SK-N-DZ (cell line): Measurements from ENCODE around the gene TAL1. TPM values are rescaled to one million over a fixed set of nuclear protein-coding genes. Genes with fewer than 3 reads are reported as not detected.
"Not testable (repeated sequence)": the region's sequence is repeated elsewhere in the genome, so short reads cannot be mapped to it uniquely, and the experiment has no call there.

ENCODE experiments used
- DNase-seq: peaks from one replicate; pipeline ENCODE4 v3.0.0-alpha.2; 2015; ENCODE audit warnings: low spot score
- polyA plus RNA-seq, 2 experiments: library from polyadenylated mRNA; depleted of rRNA; stranded (reverse); fragments of >200 nt; gene quantifications; 2 replicates each; pipeline ENCODE4 v1.2.3, GENCODE V29; 2014

TAL1 gene
- polyA plus RNA-seq (2014; cell fraction: cytosol; rRNA removed) = 0.16 TPM in 1 of 2 replicates, not detected in the other
- polyA plus RNA-seq (2014; cell fraction: nucleus; rRNA removed) = 0.06 TPM in 1 of 2 replicates, not detected in the other

DNA sequence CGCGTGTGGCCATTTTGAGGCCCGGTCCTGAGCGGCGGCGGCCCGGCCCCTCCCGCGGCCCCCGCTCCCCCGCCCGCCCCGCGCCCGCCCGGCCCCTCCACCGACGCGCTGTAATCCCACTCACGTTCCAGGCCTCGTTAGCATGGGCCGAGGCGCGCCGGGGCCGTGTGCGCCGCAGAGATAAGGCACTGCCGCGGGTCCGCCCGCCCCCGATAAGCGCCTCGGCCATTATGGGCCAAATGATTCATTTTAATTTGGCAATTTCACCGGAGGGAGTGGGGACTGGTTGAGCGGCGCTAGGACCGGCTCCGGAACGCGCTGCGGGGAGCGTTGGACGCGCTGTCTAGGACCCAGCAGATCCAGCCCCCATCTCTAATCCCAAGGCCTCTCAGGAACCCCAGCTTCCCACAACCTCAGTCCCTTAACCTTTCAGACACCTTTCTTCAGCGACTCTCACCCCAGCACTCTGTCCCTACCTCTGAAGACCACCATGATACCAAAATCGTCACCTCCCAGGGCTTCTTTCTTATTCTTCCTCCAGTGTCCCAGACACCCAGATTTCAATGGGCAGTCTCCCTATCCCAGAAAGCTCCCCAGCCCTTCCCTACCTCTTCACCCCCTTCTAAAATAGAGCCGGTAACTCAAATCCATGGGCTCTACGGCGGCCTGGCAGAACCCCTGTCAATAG is at the start of gene TAL1:
TSS of gene TAL1 (minus strand) at position 39 of the 688 bp plus-strand sequence. CDS start 6,337 bp downstream, outside the sequence.
- DNase-seq = no peak

DNA sequence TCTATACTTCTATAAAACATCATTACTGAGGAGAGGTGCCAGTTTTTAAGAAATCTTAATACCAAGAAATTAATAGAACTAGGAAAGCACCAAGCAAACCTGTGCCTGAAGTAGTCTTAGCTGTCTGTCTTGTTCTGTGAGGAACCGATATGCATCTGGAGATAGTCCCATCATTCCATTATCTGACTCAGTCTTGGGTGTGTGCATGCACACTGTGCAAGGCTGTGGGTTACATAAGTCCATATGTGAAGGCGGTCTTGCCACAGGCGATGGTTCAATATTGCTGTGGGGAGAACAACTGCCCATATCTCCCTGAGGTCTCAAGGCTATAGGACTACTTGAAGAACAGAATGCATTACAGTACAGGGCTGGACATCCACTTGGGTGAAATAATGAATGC is 48.1 kb upstream of the TAL1 start:
- DNase-seq = no peak

DNA sequence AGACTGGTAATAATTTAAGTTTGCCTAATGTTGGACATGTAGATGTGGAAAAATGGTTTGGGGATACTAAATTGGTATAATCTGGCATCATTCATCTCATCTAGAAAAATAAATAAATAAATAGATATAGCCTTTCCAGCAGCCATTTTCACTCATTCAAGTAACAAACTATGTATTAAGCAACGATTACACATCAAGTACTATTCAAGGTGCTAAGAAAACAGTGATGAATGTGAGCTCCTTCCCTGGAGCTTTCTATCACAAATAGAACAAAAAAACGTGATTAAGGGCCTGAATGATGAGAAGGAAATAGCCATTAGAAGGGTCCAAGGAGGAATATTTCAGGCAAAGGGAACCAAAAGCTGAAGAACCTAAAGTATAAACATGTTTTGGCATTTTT is 44.8 kb upstream of the TAL1 start:
- no peak for DNase-seq

DNA sequence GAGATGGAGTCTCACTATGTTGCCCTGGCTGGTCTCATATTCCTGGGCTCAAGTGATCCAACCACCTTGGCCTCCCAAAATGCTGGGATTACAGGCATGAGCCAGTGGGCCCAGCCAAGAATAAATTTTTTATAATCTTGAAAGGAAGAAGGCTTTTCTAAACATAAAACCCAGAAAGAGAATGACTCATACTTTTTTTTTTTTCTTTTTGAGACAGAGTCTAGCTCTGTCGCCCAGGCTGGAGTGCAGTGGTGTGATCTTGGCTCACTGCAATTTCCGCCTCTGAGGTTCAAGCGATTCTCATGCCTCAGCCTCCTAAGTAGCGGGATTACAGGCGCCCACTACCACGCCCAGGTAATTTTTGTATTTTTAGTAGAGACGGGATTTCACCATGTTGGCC is 43.8 kb upstream of the TAL1 start:
- not testable (repeated sequence) for DNase-seq

DNA sequence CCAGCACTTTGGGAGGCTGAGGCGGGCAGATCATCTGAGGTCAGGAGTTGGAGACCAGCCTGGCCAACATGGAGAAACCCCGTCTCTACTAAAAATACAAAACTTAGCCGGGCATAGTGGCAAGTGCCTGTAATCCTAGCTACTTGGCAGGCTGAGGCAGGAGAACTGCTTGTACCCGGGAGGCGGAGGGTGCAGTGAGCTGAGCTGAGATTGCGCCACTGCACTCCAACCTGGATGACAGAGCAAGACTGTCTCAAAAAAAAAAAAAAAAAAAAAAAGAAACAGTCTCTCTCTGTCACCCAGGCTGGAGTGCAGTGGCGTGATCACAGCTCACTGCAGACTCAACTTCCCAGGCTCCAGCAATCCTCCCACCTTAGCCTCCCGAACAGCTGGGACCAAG is 33.5 kb upstream of the TAL1 start:
- not testable (repeated sequence) for DNase-seq

DNA sequence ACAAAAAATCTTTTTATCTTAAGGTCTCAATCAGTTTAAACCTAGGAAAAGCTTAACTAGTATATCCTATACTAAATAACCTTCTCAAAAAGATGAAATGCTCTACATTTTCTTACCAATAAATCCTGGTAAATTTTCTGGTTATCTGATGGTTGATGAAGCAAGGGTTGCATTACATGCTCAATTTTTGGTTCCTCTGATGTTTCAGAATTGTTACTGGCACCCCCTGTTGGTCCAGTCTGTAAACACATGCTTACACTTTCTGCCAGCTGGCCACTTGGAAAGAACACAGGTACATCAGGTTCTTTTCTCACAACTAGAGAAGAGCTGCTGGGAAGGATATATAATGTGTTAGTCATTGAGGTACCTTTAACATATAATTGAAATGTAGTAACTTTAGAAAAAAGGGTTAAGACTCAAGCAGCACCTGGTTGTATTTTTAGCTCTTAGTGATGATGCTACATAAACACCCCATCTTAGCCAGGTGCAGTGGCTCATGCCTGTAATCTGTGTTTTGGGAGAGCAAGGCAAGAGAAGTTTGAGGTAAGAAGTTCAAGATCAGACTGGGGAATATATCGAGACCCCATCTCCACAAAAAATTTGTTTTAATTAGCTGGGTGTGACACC is 30.9 kb upstream of the TAL1 start:
- peak; percentile 11 for DNase-seq

DNA sequence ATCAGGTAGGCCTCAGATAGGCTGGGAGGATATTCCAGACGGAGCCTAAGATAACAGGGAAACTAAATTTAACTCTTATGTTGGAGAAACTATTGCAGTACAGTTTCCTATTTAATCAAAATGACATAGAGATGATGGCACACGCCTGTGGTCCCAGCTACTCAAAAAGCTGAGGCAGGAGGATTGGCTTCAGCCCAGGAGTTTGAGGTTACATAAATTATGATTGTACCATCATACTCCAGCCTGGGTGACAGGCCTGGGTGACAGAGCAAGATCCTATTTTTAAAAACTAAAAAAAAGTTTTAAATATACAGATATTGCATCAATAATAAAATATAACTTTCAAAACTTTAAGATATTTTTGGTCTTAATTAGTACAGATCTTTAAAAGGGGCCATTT is 25.2 kb upstream of the TAL1 start:
- DNase-seq = no peak

DNA sequence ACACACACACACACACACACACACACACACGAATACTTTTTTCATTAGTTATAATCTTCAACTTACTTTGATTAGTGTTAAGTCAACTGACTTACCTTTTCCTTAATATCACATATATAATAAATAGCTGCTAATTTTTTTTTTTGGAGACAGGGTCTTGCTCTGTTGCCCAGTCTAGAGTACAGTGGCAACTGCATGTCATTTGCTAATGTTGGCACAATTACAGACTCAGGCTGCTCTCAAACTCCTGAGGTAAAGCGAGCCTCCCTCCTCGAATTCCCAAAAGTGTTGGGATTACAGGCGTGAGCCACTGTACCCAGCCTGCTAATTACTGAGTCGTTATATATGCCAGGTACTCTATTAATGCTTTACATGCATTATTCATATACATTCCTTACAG is 20.8 kb upstream of the TAL1 start:
- no peak for DNase-seq

DNA sequence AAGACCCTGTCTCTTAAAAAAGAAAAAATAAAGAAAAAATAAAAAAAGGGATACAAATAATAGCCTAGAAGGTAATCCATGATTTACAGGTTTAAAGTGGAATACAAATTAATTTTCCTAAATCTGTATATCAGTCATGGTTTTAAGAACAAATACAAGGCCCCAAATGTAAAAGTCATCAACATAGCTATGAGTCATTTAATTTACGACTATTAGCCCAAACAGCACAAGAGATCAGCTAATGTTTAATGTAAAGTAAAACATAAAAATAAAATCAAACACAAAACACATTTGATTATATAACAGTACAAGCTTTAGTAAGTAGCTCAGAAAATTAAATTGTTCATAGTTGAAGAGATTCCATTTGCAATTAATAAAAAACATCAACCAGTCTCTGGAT is 20.3 kb upstream of the TAL1 start:
- no peak for DNase-seq

DNA sequence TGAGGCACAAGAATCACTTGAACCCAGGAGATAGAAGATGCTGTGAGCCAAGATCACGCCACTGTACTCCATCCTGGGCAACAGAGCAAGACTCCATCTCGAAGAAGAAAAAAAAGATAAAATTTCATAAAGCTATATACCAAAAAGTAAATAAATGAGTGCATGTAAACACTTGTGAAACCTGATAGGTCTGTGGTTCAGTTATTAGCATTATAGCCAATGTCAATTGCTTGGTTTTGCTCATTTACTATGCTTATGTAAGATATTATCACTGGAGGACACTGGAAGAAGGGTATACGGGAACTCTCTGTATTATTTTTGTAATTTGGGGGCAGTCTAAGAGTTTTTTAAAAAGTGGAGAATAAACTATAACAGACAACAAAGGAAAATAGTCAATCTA is 17.7 kb upstream of the TAL1 start:
- no peak for DNase-seq

DNA sequence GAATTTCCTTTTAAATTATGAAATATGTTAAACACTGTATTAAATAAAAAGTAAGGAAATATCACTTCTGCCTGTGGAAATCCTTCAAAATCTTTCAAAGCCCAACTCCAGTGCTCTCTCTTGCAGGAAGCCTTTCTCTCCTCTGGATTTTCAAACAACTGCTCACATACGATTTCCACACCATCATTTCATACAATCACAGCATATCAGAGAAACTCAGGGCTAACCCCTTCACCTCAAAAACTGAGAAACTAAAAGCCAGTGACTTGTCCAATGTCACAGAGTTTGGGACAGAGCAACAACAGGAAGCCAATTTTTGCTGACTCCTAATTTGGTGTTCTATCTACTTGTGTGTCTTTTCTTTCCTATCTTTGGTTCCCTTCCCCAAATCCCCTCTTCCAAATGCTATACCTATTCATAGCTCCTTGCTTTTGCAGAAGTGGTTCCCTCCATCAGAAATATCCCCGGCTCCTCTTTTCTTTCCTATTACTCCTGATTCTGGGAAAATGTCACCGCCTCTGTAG is 12.4 kb upstream of the TAL1 start:
- no peak for DNase-seq

DNA sequence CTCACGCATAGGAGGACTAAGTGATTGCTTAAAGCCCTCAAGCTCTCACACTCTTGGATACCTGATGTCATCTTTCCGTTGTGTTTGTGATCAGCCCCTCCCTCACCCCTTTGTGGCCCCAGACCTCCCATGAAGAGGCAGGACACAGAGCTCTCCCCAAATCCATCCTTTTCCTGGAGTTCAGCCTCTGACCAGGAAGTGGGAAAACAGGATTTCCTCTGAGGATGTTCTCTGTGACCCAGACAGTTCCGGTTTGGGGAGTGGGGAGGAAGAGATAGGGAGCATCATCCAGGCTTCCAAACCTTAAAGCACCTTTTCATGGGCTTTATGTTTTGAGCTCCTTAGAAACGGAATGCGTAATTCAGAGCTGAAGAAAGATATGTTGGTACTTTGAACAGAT is 11.9 kb upstream of the TAL1 start:
- no peak for DNase-seq

DNA sequence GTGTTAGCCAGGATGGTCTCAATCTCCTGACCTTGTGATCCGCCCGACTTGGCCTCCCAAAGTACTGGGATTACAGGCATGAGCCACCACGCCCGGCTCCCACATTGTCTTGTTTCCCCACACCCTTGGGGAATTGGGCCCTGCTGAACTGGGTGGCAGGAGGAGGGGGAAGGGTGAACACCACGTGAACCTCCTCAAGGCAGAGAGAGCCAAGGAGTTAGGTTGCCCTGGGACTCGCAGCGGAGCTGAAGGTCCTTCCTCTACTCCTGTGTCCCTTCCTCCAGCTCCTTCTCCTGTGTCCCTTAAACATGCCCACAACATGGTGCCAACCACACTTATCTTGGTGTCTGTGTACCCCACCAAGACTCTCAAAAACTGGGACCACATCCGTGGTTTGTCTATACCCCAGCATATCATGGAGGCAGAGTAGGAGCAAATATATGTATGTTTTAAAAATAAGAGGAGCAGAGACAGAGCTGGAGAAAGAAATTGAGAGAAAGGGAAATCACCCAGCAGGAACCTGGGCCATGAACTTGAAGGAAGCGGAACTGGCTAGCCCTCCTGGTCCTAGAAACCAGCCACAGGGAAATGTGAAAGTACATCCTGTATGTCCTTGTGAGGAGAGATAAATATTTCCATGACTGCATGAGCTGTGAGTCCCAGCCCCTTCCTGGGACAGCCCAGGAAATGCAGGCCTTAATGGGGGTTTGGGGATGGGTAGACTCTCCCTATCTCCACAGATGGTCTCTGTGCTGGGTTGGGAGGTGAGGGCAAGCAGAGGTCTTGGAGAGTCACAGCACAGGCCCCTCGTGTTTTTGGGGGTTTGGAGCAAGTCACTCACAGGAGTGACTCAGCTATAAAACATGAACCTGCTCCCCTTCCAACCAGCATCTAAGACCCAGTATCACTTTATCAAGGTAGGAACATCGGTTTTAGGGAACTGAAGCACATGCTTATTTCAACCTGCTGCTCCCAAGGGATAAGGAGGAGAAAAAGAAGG is 9.4 kb upstream of the TAL1 start:
- DNase-seq = no peak

DNA sequence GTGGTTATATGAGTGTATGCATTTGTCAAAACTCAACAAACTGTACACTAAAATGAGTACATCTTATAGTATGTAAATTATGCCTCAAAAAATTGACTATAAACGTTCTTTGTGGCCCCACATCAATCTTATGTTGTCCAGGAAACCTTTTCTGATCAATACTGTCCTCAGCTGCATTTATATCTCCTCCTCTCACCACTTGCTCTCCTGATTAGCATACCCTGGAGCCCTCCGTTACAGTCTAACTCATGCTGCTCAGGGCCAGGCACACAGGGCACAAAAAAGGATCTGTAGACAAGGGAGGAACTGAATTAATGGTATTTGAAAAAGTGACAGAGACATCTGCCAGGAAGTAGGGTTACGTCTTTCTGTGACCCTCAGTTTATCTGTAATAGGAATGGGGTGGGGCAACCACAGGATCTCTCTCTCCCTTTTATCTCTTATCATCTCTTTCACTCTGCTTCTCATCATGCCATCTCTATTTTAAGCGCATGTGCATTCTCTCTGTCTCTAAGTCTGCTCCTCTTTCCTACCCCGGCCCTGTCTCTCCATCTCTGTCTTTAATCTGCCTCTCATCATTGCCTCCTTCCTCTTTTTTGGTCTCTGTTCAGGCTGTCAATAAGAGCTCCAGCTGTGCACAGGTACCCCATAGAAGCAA is 7.0 kb upstream of the TAL1 start:
- DNase-seq = no peak

DNA sequence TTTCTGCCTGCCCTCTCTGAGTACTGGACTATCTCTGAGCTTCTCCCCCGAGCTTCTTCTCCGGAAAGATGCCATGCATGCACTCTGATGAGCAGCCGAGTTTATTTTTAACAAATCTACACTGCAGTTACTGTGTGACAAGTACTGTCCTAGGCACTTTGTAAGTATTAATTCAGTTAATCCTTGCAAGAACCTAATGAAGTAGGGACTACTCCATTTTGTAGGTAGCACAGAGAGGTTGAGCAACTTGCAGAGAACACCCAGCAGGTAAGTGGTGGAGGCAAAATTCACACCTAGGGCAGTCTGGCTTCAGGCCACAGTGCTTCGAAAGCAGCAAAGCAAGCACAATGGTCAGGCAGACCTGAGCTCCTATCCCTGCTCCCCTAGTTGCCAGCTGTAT is 3.8 kb upstream of the TAL1 start:
- DNase-seq = no peak

DNA sequence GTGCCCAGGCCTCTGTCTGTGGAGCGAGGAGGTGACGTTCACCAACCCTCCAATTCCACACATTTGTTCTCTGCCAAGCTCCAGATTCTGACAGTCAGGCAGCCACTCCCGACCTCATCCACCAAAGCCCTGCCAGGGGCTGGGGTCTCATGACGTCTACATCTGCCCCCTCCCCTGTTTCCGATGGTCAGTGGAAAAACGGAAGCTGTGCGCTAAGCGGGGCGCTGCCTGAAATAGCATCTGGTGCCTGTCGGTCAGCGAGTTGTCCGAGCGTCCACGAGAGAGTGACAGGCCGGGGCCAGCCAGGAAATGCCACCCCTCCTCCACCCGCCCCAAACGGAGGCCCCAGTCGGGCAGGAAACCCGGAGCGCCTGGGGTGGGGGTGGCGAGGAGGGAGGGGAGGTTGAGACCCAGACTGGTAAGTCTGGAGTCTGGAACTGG is 3.2 kb upstream of the TAL1 start:
- DNase-seq = no peak

DNA sequence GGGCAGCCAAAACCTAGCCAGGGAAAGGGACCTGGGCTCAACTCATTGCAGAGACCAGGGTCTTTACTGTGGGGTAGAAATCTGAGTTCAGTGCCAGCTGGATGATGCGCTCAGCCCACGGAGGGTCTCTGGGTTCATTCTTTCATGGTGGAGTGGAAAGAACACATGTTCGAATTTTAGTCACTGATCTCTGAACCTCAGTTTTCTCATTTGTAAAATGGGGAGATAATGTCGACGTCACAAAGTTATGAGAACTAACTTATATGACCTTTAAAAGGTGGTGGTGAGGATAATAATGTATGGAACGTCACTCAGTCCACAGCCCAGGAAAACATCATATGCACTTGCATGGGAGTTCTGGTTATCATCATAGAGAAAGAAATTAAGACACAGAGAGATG is 1.2 kb upstream of the TAL1 start:
- no peak for DNase-seq

DNA sequence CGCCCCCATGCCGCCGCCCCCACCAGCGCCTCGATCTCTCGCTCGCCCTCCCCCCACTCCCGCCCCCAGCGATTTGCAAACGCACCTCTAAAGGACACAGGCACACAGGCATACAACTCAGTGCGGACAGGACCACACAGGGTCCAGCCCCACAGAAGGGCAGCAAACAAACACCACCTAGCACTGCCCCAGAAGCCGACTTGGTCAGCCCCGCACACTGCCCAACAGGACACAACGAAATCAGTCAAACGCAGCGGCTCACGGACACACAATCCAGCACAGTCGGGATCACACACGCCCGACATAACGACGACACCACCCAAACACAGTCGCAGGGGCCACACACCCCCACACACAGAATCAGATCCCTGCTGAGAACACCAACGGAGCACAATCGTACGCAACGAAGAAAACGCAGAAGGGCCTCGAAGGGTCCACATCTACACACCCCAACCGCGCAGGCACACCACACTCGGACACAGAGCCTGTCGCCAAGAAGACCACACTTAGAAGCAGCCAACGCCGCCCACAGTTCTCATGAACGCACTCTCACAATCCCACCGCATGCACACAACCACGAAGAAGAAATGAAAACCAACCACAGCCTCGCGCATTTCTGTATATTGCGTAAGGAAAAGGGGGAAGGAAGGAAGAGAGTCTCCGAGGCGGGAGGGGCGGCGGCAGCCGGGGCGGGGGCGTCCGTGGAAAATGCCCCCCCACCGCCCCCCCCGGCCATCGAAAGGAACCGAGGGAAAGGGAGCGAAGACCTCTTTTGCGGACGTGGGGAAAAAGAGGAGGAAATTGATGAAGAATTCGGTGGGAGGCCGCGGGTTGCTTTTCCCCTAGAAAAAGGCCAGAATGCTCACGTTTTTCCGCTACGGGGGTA is 481 bp downstream of the TAL1 start:
- peak; percentile 43 for DNase-seq

DNA sequence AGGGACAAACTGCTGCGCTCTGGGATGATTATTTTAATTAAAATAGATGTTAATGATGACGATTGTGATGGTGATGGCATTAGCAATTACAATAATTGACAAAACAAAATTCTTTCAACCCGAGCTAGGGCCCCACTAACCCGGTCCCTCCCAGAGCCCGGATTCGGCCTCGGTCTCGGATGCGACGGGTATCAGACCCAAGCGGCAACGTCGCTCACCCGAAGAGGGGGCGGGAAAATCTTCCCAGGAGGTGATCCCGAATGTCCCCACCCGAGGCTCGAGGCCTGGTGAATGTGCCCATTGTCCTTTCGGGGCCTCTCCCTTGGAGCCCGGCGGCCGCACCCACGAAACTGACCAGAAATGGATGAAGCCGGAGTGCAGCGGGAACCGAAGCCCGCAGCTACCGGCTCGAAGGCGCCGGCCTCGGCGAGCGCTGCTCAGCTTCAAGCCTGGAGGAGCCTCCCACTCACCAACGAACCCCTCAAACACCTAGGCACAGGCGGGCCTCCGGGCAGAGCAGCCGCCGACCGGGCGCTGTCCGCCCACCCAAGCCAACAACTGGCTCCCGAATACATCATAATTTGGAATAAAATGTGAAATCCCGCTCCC is 1.2 kb downstream of the TAL1 start:
- peak; percentile 25 for DNase-seq
